SU-DHL-6 (cell line): ENCODE data around the gene IFNA2.
A peak's percentile ranks its signal among the peaks of the same experiment; 100 is the strongest.

ENCODE experiments used
- H2AFZ ChIP-seq: fragments of 200-600 bp; sonication (generic); 2 replicates; pipeline ENCODE4 v1.6.1; 2014; ENCODE audit warnings: low read depth, mild to moderate bottlenecking, moderate library complexity, mixed read lengths, antibody characterized with exemption, low read length; ENCODE audit not compliant: severe bottlenecking
- H3F3A ChIP-seq: fragments of 200-600 bp; shearing (Covaris generic); 2 replicates; pipeline ENCODE4 v1.6.0; 2016; ENCODE audit warnings: antibody characterized with exemption, mild to moderate bottlenecking; ENCODE audit not compliant: insufficient read depth
- H3K27ac ChIP-seq: fragments of 200-600 bp; sonication (generic); 2 replicates; pipeline ENCODE4 v1.5.1; 2016; ENCODE audit warnings: low read depth, mild to moderate bottlenecking, low read length, moderate library complexity, mixed read lengths
- H3K27me3 ChIP-seq: fragments of 200-600 bp; sonication (generic), shearing (Covaris generic); 2 replicates; pipeline ENCODE4 v1.6.0; 2014; ENCODE audit warnings: mild to moderate bottlenecking, low read length
- H3K36me3 ChIP-seq: fragments of 200-600 bp; sonication (generic); 2 replicates; pipeline ENCODE4 v1.6.1; 2014; ENCODE audit warnings: mild to moderate bottlenecking, low read length, mixed read lengths
- H3K4me2 ChIP-seq: fragments of 300-600, 200-600 bp; shearing (Covaris generic), sonication (generic); 2 replicates; pipeline ENCODE4 v1.6.0; 2014; ENCODE audit warnings: low read length, low read depth, mild to moderate bottlenecking; ENCODE audit not compliant: poor library complexity, severe bottlenecking
- H3K4me3 ChIP-seq: fragments of 200-600 bp; sonication (generic); 2 replicates; pipeline ENCODE4 v1.5.1; 2014; ENCODE audit warnings: antibody characterized with exemption, low read length, mild to moderate bottlenecking, mixed read lengths; ENCODE audit not compliant: insufficient read depth, poor library complexity, severe bottlenecking
- H3K79me2 ChIP-seq: fragments of 200-600 bp; sonication (generic); 2 replicates; pipeline ENCODE4 v1.6.1; 2014; ENCODE audit warnings: mild to moderate bottlenecking, low read length, moderate library complexity; ENCODE audit not compliant: insufficient read depth
- H3K9ac ChIP-seq: fragments of 200-600 bp; sonication (generic); 2 replicates; pipeline ENCODE4 v1.7.0; 2014; ENCODE audit warnings: mild to moderate bottlenecking, low read length
- H3K9me2 ChIP-seq: fragments of 200-600 bp; sonication (generic); replicated peaks from 2 replicates; pipeline ENCODE4 v1.6.1; 2014; ENCODE audit warnings: low read length; ENCODE audit not compliant: insufficient read depth
- H3K9me3 ChIP-seq: fragments of 200-600 bp; sonication (generic); 2 replicates; pipeline ENCODE4 v1.6.1; 2014; ENCODE audit warnings: low read length, mixed read lengths; ENCODE audit not compliant: insufficient read depth
- H4K20me1 ChIP-seq: fragments of 200-600 bp; sonication (generic); 2 replicates; pipeline ENCODE4 v1.6.1; 2014; ENCODE audit warnings: low read depth, mild to moderate bottlenecking, antibody characterized with exemption, low read length, moderate library complexity, mixed read lengths
- EZH2phosphoT487 ChIP-seq: fragments of 200-600 bp; sonication (generic), shearing (Covaris generic); conservative IDR thresholded peaks from 2 replicates; pipeline ENCODE4 v1.6.1; 2018; ENCODE audit warnings: mild to moderate bottlenecking, antibody characterized with exemption, low read length, moderate library complexity, mixed read lengths
- TF ChIP-seq, protein P1 (sequence below): fragments of 200-600 bp; sonication (generic); IDR thresholded peaks from one replicate; pipeline ENCODE4 v1.5.1; 2017; ENCODE audit warnings: antibody characterized with exemption, mild to moderate bottlenecking, low read length, moderate library complexity; ENCODE audit not compliant: insufficient read depth, poor library complexity, severe bottlenecking

IFNA2 gene

DNA sequence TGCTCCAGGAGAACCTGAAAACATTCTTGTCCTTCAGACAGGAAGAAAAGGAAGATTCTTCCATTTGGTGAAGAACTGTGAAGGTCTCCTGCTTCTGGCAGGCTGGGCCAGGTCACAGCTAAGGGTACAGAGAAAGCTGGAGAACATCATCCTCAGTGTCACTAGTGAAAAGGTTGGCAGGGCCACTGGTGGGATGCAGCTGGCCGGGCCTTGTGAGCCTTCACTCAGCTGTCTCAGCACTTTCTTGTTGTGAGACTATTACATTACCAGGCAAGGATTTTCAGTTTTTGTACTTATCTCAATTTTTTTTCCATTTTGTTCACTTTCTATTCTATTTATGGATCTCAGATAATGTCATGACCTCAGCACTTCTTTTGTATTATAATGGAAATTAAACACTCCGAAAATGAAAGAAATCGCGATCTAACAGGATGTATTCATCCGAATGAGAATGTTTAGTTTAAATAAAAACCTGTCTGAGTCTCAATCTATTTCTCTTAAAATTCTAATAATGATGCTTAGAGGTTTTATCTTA lies 13.8 kb upstream of the IFNA2 start:
- H3F3A ChIP-seq, result no peaks in the 10 kb centered on the region
- H3K4me2 ChIP-seq, result no peak overlapping the region
- H3K27ac ChIP-seq, result no peak overlapping the region
- H3K36me3 ChIP-seq, result no peaks in the 10 kb centered on the region
- no peak overlapping the region for H2AFZ ChIP-seq
- no peak overlapping the region for H3K4me3 ChIP-seq
- no peaks in the 10 kb centered on the region for H4K20me1 ChIP-seq
- no peaks in the 10 kb centered on the region for H3K9me2 ChIP-seq
- TF ChIP-seq EZH2phosphoT487, result no peak
- TF ChIP-seq, protein P1, sequence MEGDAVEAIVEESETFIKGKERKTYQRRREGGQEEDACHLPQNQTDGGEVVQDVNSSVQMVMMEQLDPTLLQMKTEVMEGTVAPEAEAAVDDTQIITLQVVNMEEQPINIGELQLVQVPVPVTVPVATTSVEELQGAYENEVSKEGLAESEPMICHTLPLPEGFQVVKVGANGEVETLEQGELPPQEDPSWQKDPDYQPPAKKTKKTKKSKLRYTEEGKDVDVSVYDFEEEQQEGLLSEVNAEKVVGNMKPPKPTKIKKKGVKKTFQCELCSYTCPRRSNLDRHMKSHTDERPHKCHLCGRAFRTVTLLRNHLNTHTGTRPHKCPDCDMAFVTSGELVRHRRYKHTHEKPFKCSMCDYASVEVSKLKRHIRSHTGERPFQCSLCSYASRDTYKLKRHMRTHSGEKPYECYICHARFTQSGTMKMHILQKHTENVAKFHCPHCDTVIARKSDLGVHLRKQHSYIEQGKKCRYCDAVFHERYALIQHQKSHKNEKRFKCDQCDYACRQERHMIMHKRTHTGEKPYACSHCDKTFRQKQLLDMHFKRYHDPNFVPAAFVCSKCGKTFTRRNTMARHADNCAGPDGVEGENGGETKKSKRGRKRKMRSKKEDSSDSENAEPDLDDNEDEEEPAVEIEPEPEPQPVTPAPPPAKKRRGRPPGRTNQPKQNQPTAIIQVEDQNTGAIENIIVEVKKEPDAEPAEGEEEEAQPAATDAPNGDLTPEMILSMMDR, result no peak
- no peaks in the 10 kb centered on the region for H3K79me2 ChIP-seq
- H3K9ac ChIP-seq, result no peak overlapping the region
- H3K9me3 ChIP-seq, result no peaks in the 10 kb centered on the region
- H3K27me3 ChIP-seq, result no peaks in the 10 kb centered on the region

DNA sequence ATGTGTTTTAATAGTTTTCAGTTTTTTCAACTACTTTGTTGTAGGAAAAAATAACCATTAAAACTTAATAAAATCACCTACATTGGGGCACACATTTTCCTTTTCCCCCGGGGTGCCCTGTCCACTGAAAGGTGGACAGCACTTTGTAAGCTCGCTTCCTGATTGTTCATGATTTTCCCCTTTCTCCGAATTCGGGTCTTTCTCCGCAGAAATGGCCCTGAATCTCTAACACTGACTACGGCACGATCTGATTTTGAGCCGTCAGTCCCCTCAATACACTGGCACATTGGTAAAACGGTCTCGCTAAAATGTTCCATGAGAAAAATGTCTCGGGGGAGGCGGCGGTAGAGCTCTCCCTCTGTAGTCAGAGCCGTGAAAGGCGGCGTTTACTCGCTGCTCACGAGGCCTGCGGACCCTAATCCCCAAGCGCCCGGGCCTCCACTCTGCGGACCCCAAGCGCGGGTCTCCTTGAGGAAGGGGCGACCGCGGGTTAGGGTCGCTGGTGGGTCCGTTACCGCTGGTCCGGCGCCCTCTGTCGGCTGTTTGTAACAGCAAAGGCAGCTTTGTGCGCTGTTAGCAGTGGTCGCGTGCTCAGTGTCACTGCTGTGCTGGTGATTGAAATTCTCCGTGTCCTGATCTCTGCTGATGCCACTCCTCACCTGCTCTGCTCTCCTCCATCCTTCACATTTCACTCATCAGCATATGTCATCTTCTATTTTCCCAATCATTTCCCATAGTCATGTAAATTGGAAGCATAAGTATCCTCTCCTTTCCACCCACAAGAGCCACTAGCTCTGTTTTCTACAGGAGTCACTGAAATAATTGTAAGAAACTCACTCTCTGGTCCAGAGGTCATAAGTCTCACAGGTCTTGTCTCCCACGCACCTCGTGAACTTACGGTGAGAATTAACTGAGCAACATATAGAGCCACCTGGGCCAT lies 10.8 kb upstream of the IFNA2 start:
- Histone ChIP-seq H3F3A (no peaks in the 10 kb centered on the region), H3K36me3 (no peaks in the 10 kb centered on the region), H3K4me3 (no peak overlapping the region), H3K4me2 (no peak overlapping the region), H3K9ac (no peak overlapping the region), H3K79me2 (no peaks in the 10 kb centered on the region), H3K27me3 (no peaks in the 10 kb centered on the region), H3K27ac (no peak overlapping the region), H4K20me1 (no peaks in the 10 kb centered on the region), H3K9me3 (no peaks in the 10 kb centered on the region), H3K9me2 (no peaks in the 10 kb centered on the region), H2AFZ (no peak overlapping the region)
- TF ChIP-seq, protein P1, result peak; percentile 73
- no peak for TF ChIP-seq EZH2phosphoT487

DNA sequence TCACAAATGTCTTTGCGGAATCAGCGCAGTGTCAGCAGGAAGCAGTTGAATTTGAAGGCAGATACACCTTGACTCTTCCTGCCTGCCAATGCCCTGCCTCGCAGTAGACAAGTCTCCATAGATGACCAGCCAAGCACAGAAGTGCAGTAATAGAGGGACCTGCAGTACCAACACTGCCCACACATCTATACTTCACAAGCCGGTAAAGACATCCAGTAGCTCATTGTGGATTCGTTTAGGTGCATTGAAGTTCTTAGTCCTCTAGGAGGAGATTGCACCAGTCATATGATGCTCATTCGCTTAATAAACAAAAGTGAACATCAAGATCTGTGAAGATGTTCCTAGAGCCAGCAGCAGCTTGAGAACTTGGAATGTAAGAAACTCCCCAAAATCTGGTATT lies 7.1 kb upstream of the IFNA2 start:
- H3K79me2 ChIP-seq, result no peaks in the 10 kb centered on the region
- no peaks in the 10 kb centered on the region for H3K27me3 ChIP-seq
- no peak overlapping the region for H3K9ac ChIP-seq
- TF ChIP-seq EZH2phosphoT487, result no peak
- TF ChIP-seq, protein P1, result no peak
- H3K36me3 ChIP-seq, result no peaks in the 10 kb centered on the region
- H2AFZ ChIP-seq, result no peak overlapping the region
- H3F3A ChIP-seq, result no peaks in the 10 kb centered on the region
- no peaks in the 10 kb centered on the region for H4K20me1 ChIP-seq
- no peaks in the 10 kb centered on the region for H3K9me2 ChIP-seq
- no peak overlapping the region for H3K27ac ChIP-seq
- no peak overlapping the region for H3K4me2 ChIP-seq
- no peaks in the 10 kb centered on the region for H3K9me3 ChIP-seq
- no peak overlapping the region for H3K4me3 ChIP-seq
